Neural progenitor cell (in vitro differentiated cells): ENCODE results near the gene DDOST. TPM values are rescaled to one million over a fixed set of nuclear protein-coding genes. Genes with fewer than 3 reads are reported as not detected.

Source experiments
- DNase-seq: peaks from one replicate; pipeline ENCODE4 v3.0.0-alpha.2; 2016; ENCODE audit warnings: low spot score
- H2AFZ ChIP-seq: fragments of 200-600 bp; sonication (generic); replicated peaks from 2 replicates; pipeline ENCODE4 v1.6.1; 2016; ENCODE audit warnings: antibody characterized with exemption
- H3F3A ChIP-seq: fragments of 200-600 bp; sonication (generic); 2 replicates; pipeline ENCODE4 v1.6.1; 2016; ENCODE audit warnings: antibody characterized with exemption, low read depth
- H3K27ac ChIP-seq: fragments of 200-600 bp; sonication (generic); 2 replicates; pipeline ENCODE4 v1.5.1; 2016; ENCODE audit warnings: mild to moderate bottlenecking
- H3K27me3 ChIP-seq: fragments of 200-600 bp; sonication (generic); 2 replicates; pipeline ENCODE4 v1.6.1; 2016; ENCODE audit warnings: mild to moderate bottlenecking, moderate library complexity
- H3K36me3 ChIP-seq: fragments of 200-600 bp; sonication (generic); 2 replicates; pipeline ENCODE4 v1.5.1; 2016
- H3K4me1 ChIP-seq: fragments of 200-600 bp; sonication (generic); 2 replicates; pipeline ENCODE4 v1.6.1; 2016; ENCODE audit warnings: mixed run types
- H3K4me2 ChIP-seq: fragments of 200-600 bp; sonication (generic); 2 replicates; pipeline ENCODE4 v1.6.1; 2016
- H3K4me3 ChIP-seq: fragments of 200-600 bp; sonication (generic); 2 replicates; pipeline ENCODE4 v1.5.1; 2016
- H3K79me2 ChIP-seq: fragments of 200-600 bp; sonication (generic); 2 replicates; pipeline ENCODE4 v1.6.1; 2016; ENCODE audit warnings: low read depth
- H3K9ac ChIP-seq: fragments of 200-600 bp; sonication (generic); 2 replicates; pipeline ENCODE4 v1.6.1; 2016
- H3K9me3 ChIP-seq: fragments of 200-600 bp; sonication (generic); 2 replicates; pipeline ENCODE4 v1.5.1; 2016; ENCODE audit warnings: low read depth
- H4K20me1 ChIP-seq: fragments of 200-600 bp; sonication (generic); 2 replicates; pipeline ENCODE4 v1.6.1; 2016; ENCODE audit warnings: low read depth
- H3K27ac Mint-ChIP-seq: 3 replicates; pipeline ENCODE4 v1.8.0; 2021; ENCODE audit warnings: mixed read lengths
- H3K27me3 Mint-ChIP-seq: 2 replicates; pipeline ENCODE4 v1.8.0; 2022; ENCODE audit warnings: low read depth, mild to moderate bottlenecking, inconsistent platforms, moderate library complexity, mixed read lengths; ENCODE audit not compliant: insufficient read depth
- H3K36me3 Mint-ChIP-seq: 3 replicates; pipeline ENCODE4 v1.8.0; 2021; ENCODE audit warnings: mixed read lengths
- H3K4me1 Mint-ChIP-seq: 3 replicates; pipeline ENCODE4 v1.8.0; 2021; ENCODE audit warnings: mixed read lengths
- H3K4me3 Mint-ChIP-seq: 3 replicates; pipeline ENCODE4 v1.8.0; 2021; ENCODE audit warnings: mild to moderate bottlenecking, moderate library complexity, mixed read lengths
- H3K9me3 Mint-ChIP-seq: 3 replicates; pipeline ENCODE4 v1.8.0; 2020; ENCODE audit warnings: mixed read lengths
- EZH2 ChIP-seq: fragments of 200-600 bp; sonication (generic); IDR thresholded peaks from 2 replicates; pipeline ENCODE4 v1.6.1; 2017; ENCODE audit warnings: antibody characterized with exemption, mild to moderate bottlenecking, moderate library complexity
- EZH2phosphoT487 ChIP-seq: fragments of 200-600 bp; sonication (generic); IDR thresholded peaks from 2 replicates; pipeline ENCODE4 v1.6.1; 2017; ENCODE audit warnings: antibody characterized with exemption
- total RNA-seq: library from RNA; depleted of rRNA; stranded (reverse); fragments of >200 nt; gene quantifications from 2 replicates; pipeline ENCODE4 v1.2.3, GENCODE V29; 2015; ENCODE audit warnings: low replicate concordance
- TF ChIP-seq, protein P1 (sequence below): fragments of 200-600 bp; sonication (generic); IDR thresholded peaks from 2 replicates; pipeline ENCODE4 v1.5.1; 2017; ENCODE audit warnings: antibody characterized with exemption, mild to moderate bottlenecking

DDOST gene
- total RNA-seq, 1 donor from 2014 or later, result 151 TPM

DNA sequence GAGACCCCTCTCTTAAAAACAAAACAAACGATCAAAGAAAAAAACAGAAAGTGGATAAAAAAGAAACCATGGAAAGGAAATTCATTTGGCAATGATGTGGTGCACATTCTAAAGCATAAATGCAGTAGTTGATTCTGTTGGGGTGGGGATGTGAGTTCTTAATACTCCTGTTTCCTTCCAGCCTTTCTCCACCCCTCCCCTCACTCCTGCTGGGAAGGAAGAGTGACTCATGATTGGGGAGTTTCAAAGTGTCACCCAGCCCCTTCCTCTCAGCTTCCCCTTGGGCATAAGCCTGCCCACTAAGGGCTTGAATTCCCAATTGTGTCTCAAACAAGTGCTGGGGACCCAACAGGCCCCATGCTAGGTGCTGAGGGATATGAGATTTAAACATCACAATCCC is 34.6 kb downstream of the DDOST start:
- no peak overlapping the region for H2AFZ ChIP-seq
- H3K9me3 ChIP-seq, result no peaks in the 10 kb centered on the region
- H3K4me3 Mint-ChIP-seq, result no peak overlapping the region
- H3K4me1 Mint-ChIP-seq, result peaks cover 20% of the 10 kb centered on the region
- H4K20me1 ChIP-seq, result no peaks in the 10 kb centered on the region
- H3K9me3 Mint-ChIP-seq, result peaks cover 12% of the 10 kb centered on the region
- no peak overlapping the region for H3K27ac Mint-ChIP-seq
- H3K36me3 ChIP-seq, result no peaks in the 10 kb centered on the region
- H3K27me3 ChIP-seq, result no peaks in the 10 kb centered on the region
- no peaks in the 10 kb centered on the region for H3K4me1 ChIP-seq
- H3K27ac ChIP-seq, result no peak overlapping the region
- no peak overlapping the region for H3K4me2 ChIP-seq
- peaks cover 3% of the 10 kb centered on the region for H3K36me3 Mint-ChIP-seq
- H3K27me3 Mint-ChIP-seq, result peaks cover 6% of the 10 kb centered on the region
- DNase-seq, result no peak
- no peak overlapping the region for H3K9ac ChIP-seq
- H3K4me3 ChIP-seq, result no peak overlapping the region
- TF ChIP-seq EZH2phosphoT487 (no peak), EZH2 (no peak)
- TF ChIP-seq, protein P1, sequence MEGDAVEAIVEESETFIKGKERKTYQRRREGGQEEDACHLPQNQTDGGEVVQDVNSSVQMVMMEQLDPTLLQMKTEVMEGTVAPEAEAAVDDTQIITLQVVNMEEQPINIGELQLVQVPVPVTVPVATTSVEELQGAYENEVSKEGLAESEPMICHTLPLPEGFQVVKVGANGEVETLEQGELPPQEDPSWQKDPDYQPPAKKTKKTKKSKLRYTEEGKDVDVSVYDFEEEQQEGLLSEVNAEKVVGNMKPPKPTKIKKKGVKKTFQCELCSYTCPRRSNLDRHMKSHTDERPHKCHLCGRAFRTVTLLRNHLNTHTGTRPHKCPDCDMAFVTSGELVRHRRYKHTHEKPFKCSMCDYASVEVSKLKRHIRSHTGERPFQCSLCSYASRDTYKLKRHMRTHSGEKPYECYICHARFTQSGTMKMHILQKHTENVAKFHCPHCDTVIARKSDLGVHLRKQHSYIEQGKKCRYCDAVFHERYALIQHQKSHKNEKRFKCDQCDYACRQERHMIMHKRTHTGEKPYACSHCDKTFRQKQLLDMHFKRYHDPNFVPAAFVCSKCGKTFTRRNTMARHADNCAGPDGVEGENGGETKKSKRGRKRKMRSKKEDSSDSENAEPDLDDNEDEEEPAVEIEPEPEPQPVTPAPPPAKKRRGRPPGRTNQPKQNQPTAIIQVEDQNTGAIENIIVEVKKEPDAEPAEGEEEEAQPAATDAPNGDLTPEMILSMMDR, result no peak
- H3F3A ChIP-seq, result no peaks in the 10 kb centered on the region
- no peaks in the 10 kb centered on the region for H3K79me2 ChIP-seq

DNA sequence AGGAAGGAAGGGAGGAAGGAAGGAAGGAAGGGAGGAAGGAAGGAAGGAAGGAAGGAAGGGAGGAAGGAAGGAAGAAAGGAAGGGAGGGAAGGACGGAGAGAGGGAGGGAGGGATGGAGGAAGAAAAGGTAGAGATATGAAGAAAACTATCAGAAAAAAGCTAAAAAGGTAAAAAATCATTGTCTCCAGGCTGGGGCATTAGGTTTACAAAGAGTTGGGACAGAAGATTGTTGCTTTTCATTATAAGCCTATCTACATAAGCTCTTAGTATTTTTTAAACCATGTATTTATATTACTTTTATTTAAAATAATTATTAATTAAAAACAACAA is 35.1 kb downstream of the DDOST start:
- peaks cover 12% of the 10 kb centered on the region for H3K9me3 Mint-ChIP-seq
- no peak overlapping the region for H3K4me3 Mint-ChIP-seq
- H3K4me1 Mint-ChIP-seq, result peaks cover 20% of the 10 kb centered on the region
- Histone ChIP-seq H2AFZ (no peak overlapping the region), H3K4me2 (no peak overlapping the region), H3K79me2 (no peaks in the 10 kb centered on the region), H3K36me3 (no peaks in the 10 kb centered on the region), H3F3A (no peaks in the 10 kb centered on the region), H3K4me3 (no peak overlapping the region), H3K27ac (no peak overlapping the region), H4K20me1 (no peaks in the 10 kb centered on the region), H3K4me1 (no peaks in the 10 kb centered on the region), H3K9ac (no peak overlapping the region), H3K9me3 (no peaks in the 10 kb centered on the region), H3K27me3 (no peaks in the 10 kb centered on the region)
- peaks cover 3% of the 10 kb centered on the region for H3K36me3 Mint-ChIP-seq
- no peak for DNase-seq
- peaks cover 7% of the 10 kb centered on the region for H3K27me3 Mint-ChIP-seq
- TF ChIP-seq, protein P1, result no peak
- TF ChIP-seq EZH2phosphoT487, result no peak
- no peak for TF ChIP-seq EZH2
- H3K27ac Mint-ChIP-seq, result no peak overlapping the region

DNA sequence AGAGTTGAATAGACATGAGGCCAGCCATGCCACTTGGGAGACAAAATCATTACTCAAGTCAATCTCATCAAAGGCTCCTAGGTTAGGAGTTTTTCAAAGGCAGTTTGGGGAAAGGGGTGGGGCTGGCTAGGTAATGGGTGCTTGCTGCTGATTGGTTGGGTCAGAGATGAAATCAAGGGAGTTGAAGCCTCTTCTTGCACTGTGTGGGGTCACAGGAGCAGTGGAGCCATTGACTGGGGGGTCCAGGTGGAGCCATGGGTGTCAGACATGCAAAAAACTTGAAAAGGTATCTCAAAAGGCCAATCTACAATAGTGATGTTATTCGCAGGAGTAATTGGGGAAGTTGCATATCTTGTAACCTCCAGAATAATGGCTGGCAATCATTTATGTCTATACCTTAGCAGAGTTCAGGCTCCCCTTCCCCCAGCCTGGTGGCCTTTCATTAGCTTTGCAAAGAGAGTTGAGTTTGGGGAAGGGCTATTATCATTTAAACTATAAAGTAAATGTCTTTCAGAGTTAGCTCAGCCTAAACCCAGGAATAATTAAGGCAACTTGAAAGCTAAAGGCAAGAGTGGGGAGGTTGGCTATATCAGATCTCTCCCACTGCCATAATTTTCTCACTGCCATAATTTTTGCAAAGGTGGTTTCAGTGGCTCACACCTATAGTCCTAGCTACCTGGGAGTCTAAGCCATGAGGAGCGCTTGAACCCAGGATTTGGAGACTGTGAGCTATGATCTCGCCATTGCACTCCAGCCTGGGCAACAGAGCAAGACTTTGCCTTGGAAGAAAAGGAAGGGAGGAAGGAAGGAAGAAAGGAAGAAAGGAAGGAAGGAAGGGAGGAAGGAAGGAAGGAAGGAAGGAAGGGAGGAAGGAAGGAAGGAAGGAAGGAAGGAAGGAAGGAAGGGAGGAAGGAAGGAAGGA is 35.7 kb downstream of the DDOST start:
- no peak for DNase-seq
- Histone ChIP-seq H3K27me3 (no peaks in the 10 kb centered on the region), H3K9me3 (no peaks in the 10 kb centered on the region), H3K4me2 (no peak overlapping the region), H3K4me3 (no peak overlapping the region), H3F3A (no peaks in the 10 kb centered on the region), H3K36me3 (no peaks in the 10 kb centered on the region), H3K4me1 (no peaks in the 10 kb centered on the region), H2AFZ (no peak overlapping the region), H4K20me1 (no peaks in the 10 kb centered on the region), H3K9ac (no peak overlapping the region), H3K79me2 (no peaks in the 10 kb centered on the region), H3K27ac (no peak overlapping the region)
- Mint-ChIP-seq H3K27me3 (peaks cover 8% of the 10 kb centered on the region), H3K4me3 (no peak overlapping the region), H3K27ac (peak overlapping the region; percentile 60), H3K4me1 (peaks cover 20% of the 10 kb centered on the region), H3K9me3 (peaks cover 12% of the 10 kb centered on the region), H3K36me3 (peaks cover 3% of the 10 kb centered on the region)
- TF ChIP-seq EZH2phosphoT487 (no peak), EZH2 (no peak)
- TF ChIP-seq, protein P1, result no peak
